Measurements from ENCODE around the gene TJP1. TPM values are rescaled to one million over a fixed set of nuclear protein-coding genes. Genes with fewer than 3 reads are reported as not detected.

TJP1 gene
- total RNA-seq, 1 experiment from 2014 or later = 67.0 TPM

DNA sequence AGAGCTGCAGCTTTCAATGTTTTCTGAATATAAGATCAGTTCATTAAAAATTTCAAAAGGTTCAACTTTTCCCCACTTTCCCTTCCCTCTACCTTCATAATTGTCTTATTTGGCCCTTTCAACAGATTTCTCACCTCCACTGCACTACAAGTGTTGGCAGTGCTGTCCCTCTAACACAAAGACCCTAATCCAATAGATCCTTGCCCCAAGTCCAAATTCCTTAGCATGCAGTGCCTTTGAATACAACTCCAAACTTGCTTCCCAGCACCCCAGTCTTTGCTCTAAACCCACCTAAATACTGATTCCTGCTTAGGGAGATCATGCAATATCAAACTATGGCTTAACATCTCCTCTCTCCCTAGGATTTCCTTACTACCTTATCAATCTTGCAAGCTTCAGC, 43.9 kb downstream of the TJP1 start:
- Histone ChIP-seq H3K36me3 (ENCODE audit: low read depth, low read length) (no peaks in the 10 kb centered on the region), H3K4me2 (ENCODE audit: low read length) (no peak overlapping the region), H3K4me3 (ENCODE audit: low read length) (no peak overlapping the region), H3K79me2 (ENCODE audit: low read length) (peaks cover 100% of the 10 kb centered on the region), H3K9me3 (ENCODE audit: low read length) (no peaks in the 10 kb centered on the region), H3K4me1 (ENCODE audit: insufficient read depth, low read length) (peaks cover 29% of the 10 kb centered on the region), H4K20me1 (ENCODE audit: low read length) (peaks cover 62% of the 10 kb centered on the region), H2AFZ (ENCODE audit: low read length) (no peak overlapping the region), H3F3A (ENCODE audit: low read length, unreplicated experiment) (no peaks in the 10 kb centered on the region), H3K27ac (ENCODE audit: low read length) (no peak overlapping the region), H3K9ac (ENCODE audit: low read length) (no peak overlapping the region), H3K9me2 (replicated peaks; ENCODE audit: low read length) (no peaks in the 10 kb centered on the region), H3K27me3 (ENCODE audit: low read length) (no peaks in the 10 kb centered on the region)
- ATAC-seq = no peak
- POLR2A ChIA-PET (ENCODE audit: unreplicated experiment) = no interaction called here
- no TSS peak for BruUV-seq (replicated peaks)
- no peak for TF ChIP-seq EZH2 (IDR thresholded peaks at IDR 0.05; ENCODE audit: low read length, unreplicated experiment)
- no peak for TF ChIP-seq EZH2phosphoT487 (IDR thresholded peaks at IDR 0.05; ENCODE audit: borderline replicate concordance, low read length)
- TF ChIP-seq, protein P1, sequence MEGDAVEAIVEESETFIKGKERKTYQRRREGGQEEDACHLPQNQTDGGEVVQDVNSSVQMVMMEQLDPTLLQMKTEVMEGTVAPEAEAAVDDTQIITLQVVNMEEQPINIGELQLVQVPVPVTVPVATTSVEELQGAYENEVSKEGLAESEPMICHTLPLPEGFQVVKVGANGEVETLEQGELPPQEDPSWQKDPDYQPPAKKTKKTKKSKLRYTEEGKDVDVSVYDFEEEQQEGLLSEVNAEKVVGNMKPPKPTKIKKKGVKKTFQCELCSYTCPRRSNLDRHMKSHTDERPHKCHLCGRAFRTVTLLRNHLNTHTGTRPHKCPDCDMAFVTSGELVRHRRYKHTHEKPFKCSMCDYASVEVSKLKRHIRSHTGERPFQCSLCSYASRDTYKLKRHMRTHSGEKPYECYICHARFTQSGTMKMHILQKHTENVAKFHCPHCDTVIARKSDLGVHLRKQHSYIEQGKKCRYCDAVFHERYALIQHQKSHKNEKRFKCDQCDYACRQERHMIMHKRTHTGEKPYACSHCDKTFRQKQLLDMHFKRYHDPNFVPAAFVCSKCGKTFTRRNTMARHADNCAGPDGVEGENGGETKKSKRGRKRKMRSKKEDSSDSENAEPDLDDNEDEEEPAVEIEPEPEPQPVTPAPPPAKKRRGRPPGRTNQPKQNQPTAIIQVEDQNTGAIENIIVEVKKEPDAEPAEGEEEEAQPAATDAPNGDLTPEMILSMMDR (conservative IDR thresholded peaks at IDR 0.05; ENCODE audit: low read depth, low read length) = no peak
- CTCF ChIA-PET = interaction anchor here (0.6 kb wide), 1 partner anchor 148 kb away, joined by 3 read pairs; no protein-coding TSS in a partner anchor
- intact Hi-C loops (cut with micrococcal nuclease) = no loop called here
- DNase-seq = no peak

DNA sequence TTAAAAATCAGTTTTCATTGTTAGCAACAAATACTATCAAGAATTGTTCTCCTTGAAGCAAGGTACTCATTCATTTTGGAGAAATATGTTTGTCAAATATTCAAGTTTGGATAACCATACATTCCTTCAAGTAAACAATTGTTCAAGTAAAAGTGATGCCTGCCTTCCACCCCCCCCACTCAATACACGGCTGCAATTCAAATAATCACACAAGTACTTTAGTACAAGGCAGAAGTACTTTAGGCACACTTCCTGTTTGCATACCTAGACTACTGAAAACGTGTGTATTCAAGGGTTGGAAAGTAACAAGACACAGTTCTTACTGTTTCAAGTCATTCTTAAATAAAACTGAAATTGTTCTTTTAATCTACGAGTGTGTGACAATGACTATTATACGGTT, 45.4 kb downstream of the TJP1 start:
- Histone ChIP-seq H2AFZ (ENCODE audit: low read length) (no peak overlapping the region), H3K9ac (ENCODE audit: low read length) (no peak overlapping the region), H3K4me1 (ENCODE audit: insufficient read depth, low read length) (peaks cover 29% of the 10 kb centered on the region), H3K4me2 (ENCODE audit: low read length) (no peak overlapping the region), H3K9me3 (ENCODE audit: low read length) (no peaks in the 10 kb centered on the region), H3K79me2 (ENCODE audit: low read length) (peaks cover 98% of the 10 kb centered on the region), H3K27me3 (ENCODE audit: low read length) (no peaks in the 10 kb centered on the region), H4K20me1 (ENCODE audit: low read length) (peaks cover 66% of the 10 kb centered on the region), H3F3A (ENCODE audit: low read length, unreplicated experiment) (no peaks in the 10 kb centered on the region), H3K4me3 (ENCODE audit: low read length) (no peak overlapping the region), H3K27ac (ENCODE audit: low read length) (no peak overlapping the region), H3K9me2 (replicated peaks; ENCODE audit: low read length) (no peaks in the 10 kb centered on the region), H3K36me3 (ENCODE audit: low read depth, low read length) (no peaks in the 10 kb centered on the region)
- ChIA-PET CTCF (no interaction called here), POLR2A (ENCODE audit: unreplicated experiment) (no interaction called here)
- BruUV-seq (replicated peaks) = no TSS peak
- intact Hi-C loops (cut with micrococcal nuclease) = no loop called here
- TF ChIP-seq, protein P1 (conservative IDR thresholded peaks at IDR 0.05; ENCODE audit: low read depth, low read length) = no peak
- TF ChIP-seq EZH2phosphoT487 (IDR thresholded peaks at IDR 0.05; ENCODE audit: borderline replicate concordance, low read length) (no peak), EZH2 (IDR thresholded peaks at IDR 0.05; ENCODE audit: low read length, unreplicated experiment) (no peak)
- ATAC-seq (no peak), DNase-seq (no peak)

DNA sequence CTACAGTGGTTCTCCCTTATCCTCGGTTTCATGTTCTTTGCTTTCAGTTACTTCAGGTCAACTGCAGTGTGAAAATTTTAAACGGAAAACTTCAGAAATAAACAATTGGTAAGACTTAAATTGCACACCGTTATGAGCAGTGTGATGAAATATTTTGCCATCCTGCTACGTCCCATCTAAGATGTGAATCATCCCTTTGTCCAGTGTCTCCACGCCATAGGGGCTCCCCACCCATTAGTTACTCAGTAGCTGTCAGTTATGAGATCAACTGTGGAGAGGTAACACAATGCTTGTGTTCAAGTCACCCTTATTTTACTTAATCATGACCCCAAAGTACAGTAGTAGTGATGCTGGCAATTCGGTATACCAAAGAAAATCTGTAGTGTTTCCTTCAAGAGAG, 47.4 kb downstream of the TJP1 start:
- no TSS peak for BruUV-seq (replicated peaks)
- Histone ChIP-seq H2AFZ (ENCODE audit: low read length) (no peak overlapping the region), H3K4me3 (ENCODE audit: low read length) (no peak overlapping the region), H3K27ac (ENCODE audit: low read length) (no peak overlapping the region), H3F3A (ENCODE audit: low read length, unreplicated experiment) (peaks cover 4% of the 10 kb centered on the region), H3K9me2 (replicated peaks; ENCODE audit: low read length) (no peaks in the 10 kb centered on the region), H4K20me1 (ENCODE audit: low read length) (peaks cover 52% of the 10 kb centered on the region), H3K9ac (ENCODE audit: low read length) (no peak overlapping the region), H3K9me3 (ENCODE audit: low read length) (no peaks in the 10 kb centered on the region), H3K27me3 (ENCODE audit: low read length) (no peaks in the 10 kb centered on the region), H3K4me2 (ENCODE audit: low read length) (no peak overlapping the region), H3K36me3 (ENCODE audit: low read depth, low read length) (peaks cover 2% of the 10 kb centered on the region), H3K79me2 (ENCODE audit: low read length) (peaks cover 86% of the 10 kb centered on the region), H3K4me1 (ENCODE audit: insufficient read depth, low read length) (peaks cover 34% of the 10 kb centered on the region)
- DNase-seq (peak; percentile 54), ATAC-seq (peak; percentile 39)
- POLR2A ChIA-PET (ENCODE audit: unreplicated experiment) = no interaction called here
- CTCF ChIA-PET = no interaction called here
- no peak for TF ChIP-seq EZH2phosphoT487 (IDR thresholded peaks at IDR 0.05; ENCODE audit: borderline replicate concordance, low read length)
- TF ChIP-seq EZH2 (IDR thresholded peaks at IDR 0.05; ENCODE audit: low read length, unreplicated experiment) = no peak
- TF ChIP-seq, protein P1 (conservative IDR thresholded peaks at IDR 0.05; ENCODE audit: low read depth, low read length) = no peak
- intact Hi-C loops (cut with micrococcal nuclease) = loop anchor here (5.0 kb wide), 2 partner anchors 42 to 157 kb away; no protein-coding TSS in a partner anchor

Data from PC-3 (cell line).